ENCODE measurements around the gene SPTB. TPM values are rescaled to one million over a fixed set of nuclear protein-coding genes. Genes with fewer than 3 reads are reported as not detected.

Gene SPTB
- total and polyA plus RNA-seq, 10 donors = 0.06 to 20.9 (median 3.9) TPM

- no peak for TF ChIP-seq POLR2AphosphoS5 (IDR thresholded peaks at IDR 0.05)
- TF ChIP-seq POLR2A (IDR thresholded peaks at IDR 0.05) = no peak
- TF ChIP-seq, protein P1, sequence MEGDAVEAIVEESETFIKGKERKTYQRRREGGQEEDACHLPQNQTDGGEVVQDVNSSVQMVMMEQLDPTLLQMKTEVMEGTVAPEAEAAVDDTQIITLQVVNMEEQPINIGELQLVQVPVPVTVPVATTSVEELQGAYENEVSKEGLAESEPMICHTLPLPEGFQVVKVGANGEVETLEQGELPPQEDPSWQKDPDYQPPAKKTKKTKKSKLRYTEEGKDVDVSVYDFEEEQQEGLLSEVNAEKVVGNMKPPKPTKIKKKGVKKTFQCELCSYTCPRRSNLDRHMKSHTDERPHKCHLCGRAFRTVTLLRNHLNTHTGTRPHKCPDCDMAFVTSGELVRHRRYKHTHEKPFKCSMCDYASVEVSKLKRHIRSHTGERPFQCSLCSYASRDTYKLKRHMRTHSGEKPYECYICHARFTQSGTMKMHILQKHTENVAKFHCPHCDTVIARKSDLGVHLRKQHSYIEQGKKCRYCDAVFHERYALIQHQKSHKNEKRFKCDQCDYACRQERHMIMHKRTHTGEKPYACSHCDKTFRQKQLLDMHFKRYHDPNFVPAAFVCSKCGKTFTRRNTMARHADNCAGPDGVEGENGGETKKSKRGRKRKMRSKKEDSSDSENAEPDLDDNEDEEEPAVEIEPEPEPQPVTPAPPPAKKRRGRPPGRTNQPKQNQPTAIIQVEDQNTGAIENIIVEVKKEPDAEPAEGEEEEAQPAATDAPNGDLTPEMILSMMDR (IDR thresholded peaks at IDR 0.05 in 8 of 11, conservative IDR thresholded peaks at IDR 0.05 in 3 of 11) = no peak
- Histone ChIP-seq H3K4me3 (no peak overlapping the region), H3K27me3 (replicated peaks in 1 of 7) (peaks cover 0 to 6% (median 0%) of the 10 kb centered on the region in 7 donors), H3K27ac (no peak overlapping the region), H3K9me3 (no peaks in the 10 kb centered on the region), H3K4me1 (peaks cover 0 to 6% (median 0%) of the 10 kb centered on the region in 6 donors), H3K36me3 (no peaks in the 10 kb centered on the region)
- intact Hi-C loops (cut with DNase I; ENCODE audit: low total_unique reads) = no loop called here
- DNase-seq = no peak
- WGBS, 5 donors = 69 to 88% (median 83%) methylated on average over 6 of the region's 6 CpGs
Measured at GRCh38 chr14:64816221-64816783, 63.4 kb downstream of the SPTB start.

DNA sequence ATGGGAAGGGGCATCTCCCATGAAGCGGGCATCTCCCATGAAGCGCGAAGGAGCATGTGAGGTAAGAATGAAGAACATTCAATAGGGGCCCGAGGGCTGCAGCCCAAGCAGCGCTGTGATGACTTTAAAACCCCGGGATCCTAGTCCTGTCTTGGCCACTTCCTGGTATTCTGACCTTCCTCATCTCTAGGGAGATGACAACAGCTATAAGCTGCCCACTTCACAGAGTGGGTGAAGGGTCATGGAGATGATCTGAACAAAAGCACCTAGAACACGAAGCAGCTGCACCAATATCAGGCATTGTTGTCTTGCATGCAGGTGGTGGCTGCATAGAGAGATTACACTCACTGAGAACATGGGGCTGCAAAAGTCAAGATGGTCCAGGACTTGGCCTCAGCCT lies 64.5 kb downstream of the SPTB start:
- DNase-seq = no peak
- 85 to 95% (median 87%) methylated on average over 6 to 7 of the region's 7 CpGs for WGBS, 5 donors
- H3K4me1 ChIP-seq = peaks cover 0 to 6% (median 0%) of the 10 kb centered on the region in 6 donors
- no peak overlapping the region for H3K4me3 ChIP-seq
- TF ChIP-seq, protein P1 (IDR thresholded peaks at IDR 0.05 in 8 of 11, conservative IDR thresholded peaks at IDR 0.05 in 3 of 11) = no peak
- TF ChIP-seq POLR2AphosphoS5 (IDR thresholded peaks at IDR 0.05) (no peak), POLR2A (IDR thresholded peaks at IDR 0.05) (no peak)
- no peaks in the 10 kb centered on the region for H3K9me3 ChIP-seq
- H3K27ac ChIP-seq = no peak overlapping the region
- intact Hi-C loops (cut with DNase I; ENCODE audit: low total_unique reads) = no loop called here
- H3K27me3 ChIP-seq (replicated peaks in 1 of 7) = peaks cover 0 to 6% (median 0%) of the 10 kb centered on the region in 7 donors
- H3K36me3 ChIP-seq = no peaks in the 10 kb centered on the region

DNA sequence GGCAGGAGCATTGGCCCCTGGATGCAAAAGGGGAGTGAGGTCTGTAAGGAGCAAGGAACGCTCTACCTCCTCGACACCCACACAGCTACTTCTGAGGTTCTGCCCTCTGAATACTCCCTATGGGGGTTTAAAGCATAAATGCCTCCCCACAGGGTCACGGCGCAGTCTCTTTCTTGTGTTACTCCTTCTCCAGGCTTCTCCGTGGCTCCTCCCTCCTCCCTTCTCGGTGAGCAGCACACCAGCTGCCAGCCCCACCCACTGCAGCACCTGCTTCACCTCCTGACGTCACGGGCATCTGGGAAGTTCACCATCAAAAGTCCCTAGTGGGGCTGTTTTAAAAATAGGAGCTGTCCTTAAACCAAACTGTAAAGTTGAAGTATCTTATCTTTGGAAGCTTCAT lies 67.3 kb downstream of the SPTB start:
- WGBS, 5 donors = 41 to 65% (median 60%) methylated on average over 8 of the region's 8 CpGs
- Histone ChIP-seq H3K4me3 (no peak overlapping the region), H3K27ac (no peak overlapping the region), H3K4me1 (peaks cover 0 to 6% (median 0%) of the 10 kb centered on the region in 6 donors), H3K27me3 (replicated peaks in 1 of 7) (peaks cover 0 to 4% (median 0%) of the 10 kb centered on the region in 7 donors), H3K36me3 (no peaks in the 10 kb centered on the region), H3K9me3 (no peaks in the 10 kb centered on the region)
- no peak for DNase-seq
- TF ChIP-seq POLR2A (IDR thresholded peaks at IDR 0.05) (no peak), POLR2AphosphoS5 (IDR thresholded peaks at IDR 0.05) (no peak)
- TF ChIP-seq, protein P1 (IDR thresholded peaks at IDR 0.05 in 8 of 11, conservative IDR thresholded peaks at IDR 0.05 in 3 of 11) = no peak
- intact Hi-C loops (cut with DNase I; ENCODE audit: low total_unique reads) = no loop called here

GRCh38 chr14:64811676-64812075 lies 68.0 kb downstream of the SPTB start:
- Histone ChIP-seq H3K4me3 (no peak overlapping the region), H3K27ac (peak overlapping the region in 1 of 8 donors; percentile 4), H3K36me3 (no peaks in the 10 kb centered on the region), H3K9me3 (no peaks in the 10 kb centered on the region), H3K27me3 (replicated peaks in 1 of 7) (peaks cover 0 to 4% (median 0%) of the 10 kb centered on the region in 7 donors), H3K4me1 (peaks cover 0 to 6% (median 0%) of the 10 kb centered on the region in 6 donors)
- DNase-seq = no peak
- intact Hi-C loops (cut with DNase I; ENCODE audit: low total_unique reads) = no loop called here
- no peak for TF ChIP-seq POLR2AphosphoS5 (IDR thresholded peaks at IDR 0.05)
- no peak for TF ChIP-seq POLR2A (IDR thresholded peaks at IDR 0.05)
- TF ChIP-seq, protein P1 (IDR thresholded peaks at IDR 0.05 in 8 of 11, conservative IDR thresholded peaks at IDR 0.05 in 3 of 11) = no peak
- WGBS, 5 donors = 22 to 59% (median 40%) methylated on average over 1 of the region's 1 CpG
